Upper lobe of left lung (tissue), 6 donors: Measurements from ENCODE around the gene TBX21. TPM values are rescaled to one million over a fixed set of nuclear protein-coding genes. Genes with fewer than 3 reads are reported as not detected.

Source experiments
- ATAC-seq, 2 donors: fragments of 200-7000 bp; cut with Tn5 transposase; one replicate each; pipeline ENCODE4 v1.9.1; 2022; ENCODE audit warnings: mild to moderate bottlenecking in 2 of 2, moderate library complexity in 2 of 2; ENCODE audit not compliant: low FRiP score in 2 of 2
- DNase-seq, 2 donors: peaks; one replicate each; pipeline ENCODE4 v3.0.0-alpha.2; 2019 to 2020
- H3K27ac ChIP-seq, 4 donors: fragments of 200-600 bp; sonication (generic); one replicate each; pipeline ENCODE4 v1.5.1; 2016 to 2019
- H3K27me3 ChIP-seq, 4 donors: fragments of 200-600 bp; sonication (generic); one replicate each; pipeline ENCODE4 v1.5.1; 2017 to 2019
- H3K36me3 ChIP-seq, 4 donors: fragments of 200-600 bp; sonication (generic); one replicate each; pipeline ENCODE4 v1.5.1; 2016 to 2019
- H3K4me1 ChIP-seq, 4 donors: fragments of 200-600 bp; sonication (generic); one replicate each; pipeline ENCODE4 v1.5.1; 2018 to 2019
- H3K4me3 ChIP-seq, 4 donors: fragments of 200-600 bp; sonication (generic); one replicate each; pipeline ENCODE4 v1.5.1; 2017 to 2019; ENCODE audit warnings: mild to moderate bottlenecking in 2 of 4, moderate library complexity in 1 of 4
- H3K9me3 ChIP-seq, 4 donors: fragments of 200-600 bp; sonication (generic); one replicate each; pipeline ENCODE4 v1.5.1; 2018 to 2019
- CTCF ChIP-seq, 6 experiments: fragments of 450-650 bp in 4 of 6; fragments of 200-600 bp in 2 of 6; sonication (generic) in 2 of 6; IDR thresholded peaks; one replicate each; pipeline ENCODE4 v1.5.1; 2016 to 2019; ENCODE audit warnings: antibody characterized with exemption in 6 of 6
- EP300 ChIP-seq, 4 donors: sonication (generic); formaldehyde crosslinking; IDR thresholded peaks; one replicate each; pipeline ENCODE4 v1.5.1; 2017; ENCODE audit warnings: antibody characterized with exemption in 4 of 4, control low read depth in 2 of 4
- POLR2A ChIP-seq, 4 donors: fragments of 450-650 bp; IDR thresholded peaks; one replicate each; pipeline ENCODE4 v1.5.1; 2016 to 2017; ENCODE audit warnings: antibody characterized with exemption in 4 of 4, mild to moderate bottlenecking in 2 of 4
- POLR2AphosphoS5 ChIP-seq, 2 donors: sonication (generic); formaldehyde crosslinking; IDR thresholded peaks; one replicate each; pipeline ENCODE4 v1.5.1; 2017; ENCODE audit warnings: antibody characterized with exemption in 2 of 2
- WGBS, 2 donors: methylation state at CpG; one replicate each; pipeline ENCODE4 v1.1.5; 2017 to 2018; 5-methylcytosine and 5-hydroxymethylcytosine counted together
- total RNA-seq, 6 donors: library from RNA; depleted of rRNA in 4 of 6; stranded (reverse); fragments of >200 nt in 4 of 6; gene quantifications; one replicate each; pipeline versions ENCODE4 v1.1.0 to v1.2.1, GENCODE V29; 2016 to 2021
- donor health status: DM: no; HTN: no; CAD: no; lungs with moderate emphysema.
- donor health status: DM: no; HTN: yes; CAD: no; lungs with severe emphysema.

Gene TBX21
- total RNA-seq, 6 donors from 2014 or later, result 2.0 to 5.2 (median 3.4) TPM

DNA sequence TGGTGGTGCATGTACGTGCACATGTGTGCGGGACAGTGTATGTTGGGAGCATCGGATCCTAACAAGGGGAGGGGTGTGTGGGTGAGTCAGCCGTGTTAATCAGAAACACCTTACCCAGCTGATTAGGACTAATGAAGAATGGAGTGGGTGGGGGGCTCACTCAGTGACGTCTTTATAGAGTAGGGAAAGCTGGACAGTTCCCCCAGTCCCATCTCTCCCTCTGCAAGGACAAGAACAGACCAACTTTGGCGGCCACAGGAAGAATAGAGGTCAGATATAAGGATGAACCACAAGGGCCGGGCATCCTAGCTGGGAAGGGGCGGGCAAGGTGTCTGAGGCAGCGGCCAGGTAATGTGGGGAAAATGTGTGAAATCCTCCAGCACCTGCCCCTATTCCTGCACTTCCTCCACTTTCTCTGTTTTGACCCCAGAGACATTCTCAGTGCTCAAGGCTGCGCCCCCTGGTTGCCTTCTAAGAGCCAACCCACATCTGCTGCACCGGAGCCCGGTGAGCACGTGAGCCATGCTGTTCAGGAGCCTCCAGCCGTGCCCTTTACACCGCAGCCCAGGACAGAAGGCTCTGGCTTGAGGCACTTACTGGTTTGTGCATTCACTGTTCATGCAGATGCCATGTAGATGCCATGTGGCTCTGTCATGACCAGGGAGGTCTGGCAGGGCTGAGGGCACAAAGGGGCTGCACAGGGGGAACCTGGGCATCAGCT, 18.9 kb upstream of the TBX21 start:
- no peak for TF ChIP-seq POLR2AphosphoS5 (IDR thresholded peaks at IDR 0.05)
- no peak for TF ChIP-seq CTCF (IDR thresholded peaks at IDR 0.05)
- no peak for TF ChIP-seq POLR2A (IDR thresholded peaks at IDR 0.05)
- no peak for TF ChIP-seq EP300 (IDR thresholded peaks at IDR 0.05)
- Histone ChIP-seq H3K4me1 (peaks cover 1 to 14% (median 4%) of the 10 kb centered on the region in 4 donors), H3K27ac (no peak overlapping the region), H3K27me3 (no peaks in the 10 kb centered on the region), H3K36me3 (peaks cover 3 to 28% (median 15%) of the 10 kb centered on the region in 4 donors), H3K9me3 (no peaks in the 10 kb centered on the region), H3K4me3 (no peak overlapping the region)
- no peak for ATAC-seq
- DNase-seq, result no peak
- WGBS, 2 donors, result 47 to 48% methylated on average over 12 to 14 of the region's 15 CpGs

DNA sequence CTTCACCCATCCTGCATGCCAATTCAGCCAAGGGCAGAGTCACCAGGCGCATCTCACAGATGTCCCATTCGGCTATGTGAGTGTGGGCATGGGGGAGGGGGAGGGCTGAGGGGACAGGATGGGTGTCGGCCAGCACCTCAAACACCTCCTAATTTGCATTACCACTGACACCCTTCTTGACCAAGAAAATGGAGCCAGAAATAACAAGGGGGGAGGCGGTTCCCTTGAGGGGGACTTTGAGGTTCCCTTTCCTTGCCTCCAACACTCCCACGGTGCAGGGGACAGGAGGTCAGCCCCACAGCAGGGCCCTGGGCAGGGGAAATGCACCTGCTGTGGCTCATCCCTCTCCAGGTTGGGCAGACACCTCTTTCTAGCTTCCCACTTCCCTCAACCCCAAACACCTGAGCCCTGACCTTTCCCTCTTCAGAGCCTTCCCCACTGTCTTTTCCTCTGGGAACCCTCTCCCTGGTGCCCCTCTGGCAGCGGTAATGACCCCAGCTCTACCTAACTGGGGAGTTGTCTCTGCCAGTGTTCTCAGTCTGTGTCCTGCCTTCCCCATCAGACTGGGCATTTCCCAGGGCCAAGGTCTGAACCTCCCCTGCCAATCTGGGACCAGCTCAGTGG, 18.2 kb upstream of the TBX21 start:
- H3K27ac ChIP-seq, result no peak overlapping the region
- H3K4me3 ChIP-seq, result no peak overlapping the region
- TF ChIP-seq POLR2A (IDR thresholded peaks at IDR 0.05), result no peak
- TF ChIP-seq POLR2AphosphoS5 (IDR thresholded peaks at IDR 0.05), result no peak
- TF ChIP-seq CTCF (IDR thresholded peaks at IDR 0.05), result no peak
- no peak for TF ChIP-seq EP300 (IDR thresholded peaks at IDR 0.05)
- no peak for ATAC-seq
- peaks cover 3 to 12% (median 7%) of the 10 kb centered on the region in 4 donors for H3K4me1 ChIP-seq
- no peak for DNase-seq
- WGBS, 2 donors, result 68 to 69% methylated on average over 4 to 6 of the region's 6 CpGs
- H3K9me3 ChIP-seq, result no peaks in the 10 kb centered on the region
- peaks cover 0 to 2% (median 0%) of the 10 kb centered on the region in 4 donors for H3K27me3 ChIP-seq
- peaks cover 3 to 20% (median 10%) of the 10 kb centered on the region in 4 donors for H3K36me3 ChIP-seq

- ATAC-seq (no peak), DNase-seq (no peak)
- Histone ChIP-seq H3K27ac (no peak overlapping the region), H3K27me3 (peaks cover 0 to 9% (median 4%) of the 10 kb centered on the region in 4 donors), H3K4me1 (peaks cover 5 to 16% (median 10%) of the 10 kb centered on the region in 4 donors), H3K9me3 (no peaks in the 10 kb centered on the region), H3K4me3 (no peak overlapping the region), H3K36me3 (peaks cover 0 to 11% (median 2%) of the 10 kb centered on the region in 4 donors)
- 63 to 73% methylated on average over 9 to 10 of the region's 10 CpGs for WGBS, 2 donors
- TF ChIP-seq POLR2AphosphoS5 (IDR thresholded peaks at IDR 0.05) (no peak), EP300 (IDR thresholded peaks at IDR 0.05) (no peak), POLR2A (IDR thresholded peaks at IDR 0.05) (no peak), CTCF (IDR thresholded peaks at IDR 0.05) (no peak)
Observed at GRCh38 chr17:47715669-47716325, 17.2 kb upstream of the TBX21 start.

DNA sequence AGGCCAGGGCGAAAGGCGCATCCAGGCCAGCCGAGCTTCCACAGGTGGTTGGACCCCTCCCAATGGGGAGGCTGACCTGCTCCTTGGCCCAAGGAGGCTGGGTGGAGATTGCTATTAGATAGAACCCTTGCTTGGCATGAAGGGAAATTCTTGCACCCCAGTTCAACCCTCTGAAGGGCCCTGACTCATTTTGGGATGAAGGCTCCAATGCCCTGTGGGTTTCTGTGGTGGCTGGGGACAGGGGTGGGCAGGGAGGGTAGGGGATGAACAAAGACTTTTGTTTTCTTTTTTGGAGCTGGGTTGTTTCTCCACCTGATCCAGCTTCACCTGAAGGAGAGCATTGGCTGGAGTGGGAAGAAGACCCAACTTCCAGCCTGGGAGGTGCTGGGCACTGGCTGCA, 16.7 kb upstream of the TBX21 start:
- Histone ChIP-seq H3K27me3 (peaks cover 0 to 11% (median 7%) of the 10 kb centered on the region in 4 donors), H3K9me3 (no peaks in the 10 kb centered on the region), H3K4me3 (no peak overlapping the region), H3K27ac (no peak overlapping the region), H3K4me1 (peaks cover 11 to 21% (median 15%) of the 10 kb centered on the region in 4 donors), H3K36me3 (peaks cover 0 to 5% (median 0%) of the 10 kb centered on the region in 4 donors)
- TF ChIP-seq EP300 (IDR thresholded peaks at IDR 0.05), result no peak
- no peak for TF ChIP-seq CTCF (IDR thresholded peaks at IDR 0.05)
- TF ChIP-seq POLR2AphosphoS5 (IDR thresholded peaks at IDR 0.05), result no peak
- TF ChIP-seq POLR2A (IDR thresholded peaks at IDR 0.05), result no peak
- 85% methylated on average over 3 of the region's 3 CpGs; no CpG with 5 or more reads in 1 of the 2 donors for WGBS, 2 donors
- DNase-seq, result no peak
- no peak for ATAC-seq
